IgD-negative memory B cell (primary cell): ENCODE measurements around the gene SF3B6. TPM values are rescaled to one million over a fixed set of nuclear protein-coding genes. Genes with fewer than 3 reads are reported as not detected.
"Not testable (repeated sequence)": the region's sequence is repeated elsewhere in the genome, so short reads cannot be mapped to it uniquely, and the experiment has no call there.

Experiments
- H3K27ac Mint-ChIP-seq, 3 donors: one replicate each; pipeline ENCODE4 v1.8.0; 2020 to 2022; ENCODE audit warnings: mild to moderate bottlenecking in 3 of 3, mixed read lengths in 3 of 3, moderate library complexity in 1 of 3
- H3K27me3 Mint-ChIP-seq: one replicate; pipeline ENCODE4 v1.8.0; 2021; ENCODE audit warnings: mixed read lengths
- H3K36me3 Mint-ChIP-seq: one replicate; pipeline ENCODE4 v1.8.0; 2020; ENCODE audit warnings: mild to moderate bottlenecking, mixed read lengths
- H3K4me1 Mint-ChIP-seq, 3 donors: one replicate each; pipeline ENCODE4 v1.8.0; 2020 to 2022; ENCODE audit warnings: mixed read lengths in 3 of 3, mild to moderate bottlenecking in 1 of 3
- H3K4me3 Mint-ChIP-seq, 4 donors: one replicate each; pipeline ENCODE4 v1.8.0; 2020 to 2022; ENCODE audit warnings: mild to moderate bottlenecking in 4 of 4, mixed read lengths in 4 of 4, moderate library complexity in 3 of 4
- H3K9me3 Mint-ChIP-seq, 3 donors: one replicate each; pipeline ENCODE4 v1.8.0; 2020 to 2021; ENCODE audit warnings: mixed read lengths in 3 of 3, mild to moderate bottlenecking in 1 of 3
- polyA plus RNA-seq: library from polyadenylated mRNA; unstranded; fragments of 300-500 nt; fragmentation: Illumina TruSeq; gene quantifications from one replicate; pipeline ENCODE4 v1.2.3, GENCODE V29; 2021

SF3B6 gene, protein sequence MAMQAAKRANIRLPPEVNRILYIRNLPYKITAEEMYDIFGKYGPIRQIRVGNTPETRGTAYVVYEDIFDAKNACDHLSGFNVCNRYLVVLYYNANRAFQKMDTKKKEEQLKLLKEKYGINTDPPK
- 171 TPM for polyA plus RNA-seq

DNA sequence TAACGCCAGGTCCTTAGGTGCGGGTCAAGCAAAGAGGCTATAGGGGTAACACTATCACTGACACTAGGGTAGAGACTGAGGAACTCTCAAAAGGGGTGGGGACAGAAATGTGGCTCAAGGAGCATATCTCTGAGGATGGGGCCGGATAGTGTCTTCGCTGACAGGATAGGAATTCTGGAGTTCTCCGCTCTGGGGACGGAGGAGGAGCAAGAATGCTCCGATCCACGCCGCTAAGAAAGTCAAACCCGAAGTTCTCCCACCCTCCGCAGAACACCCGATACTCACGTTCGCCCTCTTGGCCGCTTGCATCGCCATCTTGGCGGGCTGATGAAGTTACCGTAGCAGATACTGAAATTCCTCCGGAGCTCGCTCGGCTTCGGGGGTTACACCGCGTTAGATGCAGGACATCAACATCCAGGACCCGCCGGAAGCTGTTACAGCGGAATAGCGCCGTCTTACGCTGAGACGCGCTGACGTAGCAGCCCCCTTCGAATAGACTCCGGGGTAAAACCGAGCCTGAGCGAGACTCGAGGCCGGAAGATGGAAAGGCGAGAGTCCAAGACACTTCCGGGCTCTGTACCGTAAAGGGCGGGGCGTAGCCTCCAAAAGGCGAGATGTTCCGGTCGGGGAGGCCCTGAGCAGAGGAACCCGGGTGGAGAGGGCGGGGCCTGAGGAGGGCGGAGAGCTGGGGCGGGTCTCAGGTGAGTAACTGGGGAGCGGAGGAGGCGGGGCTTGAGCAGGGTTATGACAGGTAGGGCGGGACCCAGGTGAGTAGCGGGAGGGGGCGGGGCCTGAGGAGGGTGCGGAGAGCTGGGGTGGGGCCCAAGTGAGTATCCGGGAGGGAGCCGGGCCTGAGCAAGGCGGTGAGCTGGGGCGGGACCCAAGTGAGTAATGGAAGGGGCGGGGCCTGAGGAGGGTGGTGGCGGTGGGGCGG is at the start of gene SF3B6:
Gene SF3B6, minus strand, starts transcription at position 412 of the 934 bp plus-strand sequence. Its CDS starts 97 bp downstream, at position 315.
- Mint-ChIP-seq H3K4me1 (peaks cover 15 to 22% (median 20%) of the 10 kb centered on the region in 3 donors), H3K27me3 (no peaks in the 10 kb centered on the region), H3K36me3 (peaks cover 2% of the 10 kb centered on the region), H3K9me3 (no peaks in the 10 kb centered on the region), H3K4me3 (peak within 1 kb of the TSS; percentile 94 to 100 (median 99)), H3K27ac (peak within 1 kb of the TSS; percentile 81 to 99 (median 92))

DNA sequence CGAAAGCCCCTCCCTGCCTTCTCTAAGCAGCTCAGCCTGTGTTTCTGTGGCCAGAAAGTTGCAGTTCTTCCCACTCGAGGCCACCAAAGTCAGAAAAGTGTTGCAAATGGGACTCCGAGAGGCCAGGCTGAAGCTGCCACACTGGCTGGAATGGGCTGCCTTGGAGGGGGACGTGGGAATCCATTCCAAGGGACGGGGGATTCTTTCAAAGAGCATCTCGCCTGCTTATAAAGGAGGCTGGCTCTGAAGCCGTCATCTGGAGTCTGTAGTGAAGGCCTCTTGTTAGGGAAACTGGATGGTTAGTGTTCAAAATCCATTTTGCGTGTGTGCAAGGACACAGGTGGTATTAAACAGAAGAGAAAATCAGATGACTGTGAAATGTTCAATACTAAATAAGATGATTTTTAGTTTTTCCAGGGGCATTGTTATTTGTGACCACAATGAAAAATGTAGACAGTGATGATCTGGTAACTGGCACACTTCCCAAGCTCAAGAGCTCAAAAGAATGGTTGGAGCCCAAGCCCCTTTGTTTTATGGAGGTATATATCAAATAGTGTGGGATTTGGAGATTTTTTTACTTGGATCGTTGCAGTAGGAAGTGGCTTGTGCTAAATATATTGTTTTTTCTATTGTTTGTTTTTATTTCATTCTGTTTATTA is 47.9 kb upstream of the SF3B6 start:
- peak overlapping the region; percentile 82 to 95 (median 94) for H3K4me3 Mint-ChIP-seq
- no peaks in the 10 kb centered on the region for H3K27me3 Mint-ChIP-seq
- peaks cover 15 to 27% (median 16%) of the 10 kb centered on the region in 3 donors for H3K4me1 Mint-ChIP-seq
- no peaks in the 10 kb centered on the region for H3K36me3 Mint-ChIP-seq
- peak overlapping the region; percentile 77 to 98 (median 95) for H3K27ac Mint-ChIP-seq
- H3K9me3 Mint-ChIP-seq: no peaks in the 10 kb centered on the region

DNA sequence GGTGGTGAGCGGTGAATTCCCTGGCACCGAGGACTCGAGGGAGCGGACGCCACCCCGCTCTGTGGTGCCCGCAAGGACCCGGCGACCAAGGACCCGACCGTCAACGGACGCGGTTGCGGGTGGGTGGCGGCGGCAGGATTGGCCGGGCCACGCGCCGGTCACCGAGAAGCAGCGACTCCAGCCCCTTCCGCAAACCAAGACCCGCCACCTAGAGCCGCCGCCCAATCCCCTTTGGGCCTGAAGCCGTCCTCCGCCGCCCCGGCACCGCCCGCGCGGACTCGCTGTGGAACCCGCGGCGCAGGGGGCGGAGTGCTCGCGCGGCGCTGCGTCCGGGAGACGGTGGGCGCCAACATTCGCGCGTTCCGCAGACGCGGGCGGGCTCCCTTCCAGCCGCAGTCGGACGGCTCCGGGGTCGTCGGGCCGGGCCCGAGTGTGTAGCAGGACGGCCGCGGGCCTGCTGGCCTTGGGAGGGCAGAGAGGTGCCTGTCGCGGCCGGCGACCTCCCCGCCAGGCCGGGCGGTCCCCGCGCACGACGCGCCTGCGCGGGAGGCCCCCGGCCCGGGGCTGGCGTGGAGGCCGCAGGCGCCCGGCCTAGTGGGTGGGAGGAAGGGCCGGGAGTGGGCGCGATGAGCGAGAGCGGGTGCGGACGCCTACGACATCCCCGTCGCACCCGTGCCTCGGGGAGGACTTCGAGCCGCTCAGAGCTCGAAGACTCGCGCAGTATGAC is 47.2 kb upstream of the SF3B6 start, which contains the start of the genes FAM228B and PFN4:
Gene FAM228B, plus strand, starts transcription at position 275 of the 727 bp plus-strand sequence. CDS start 893 bp downstream, outside the sequence.
Gene PFN4, minus strand, starts transcription at position 140 of the 727 bp plus-strand sequence. CDS start 799 bp downstream, outside the sequence.
- Mint-ChIP-seq H3K9me3 (no peaks in the 10 kb centered on the region), H3K27ac (peak within 1 kb of the TSS; percentile 82 to 98 (median 95)), H3K4me3 (peak within 1 kb of the TSS; percentile 82 to 96 (median 94)), H3K36me3 (no peaks in the 10 kb centered on the region), H3K4me1 (peaks cover 15 to 27% (median 15%) of the 10 kb centered on the region in 3 donors), H3K27me3 (no peaks in the 10 kb centered on the region)

DNA sequence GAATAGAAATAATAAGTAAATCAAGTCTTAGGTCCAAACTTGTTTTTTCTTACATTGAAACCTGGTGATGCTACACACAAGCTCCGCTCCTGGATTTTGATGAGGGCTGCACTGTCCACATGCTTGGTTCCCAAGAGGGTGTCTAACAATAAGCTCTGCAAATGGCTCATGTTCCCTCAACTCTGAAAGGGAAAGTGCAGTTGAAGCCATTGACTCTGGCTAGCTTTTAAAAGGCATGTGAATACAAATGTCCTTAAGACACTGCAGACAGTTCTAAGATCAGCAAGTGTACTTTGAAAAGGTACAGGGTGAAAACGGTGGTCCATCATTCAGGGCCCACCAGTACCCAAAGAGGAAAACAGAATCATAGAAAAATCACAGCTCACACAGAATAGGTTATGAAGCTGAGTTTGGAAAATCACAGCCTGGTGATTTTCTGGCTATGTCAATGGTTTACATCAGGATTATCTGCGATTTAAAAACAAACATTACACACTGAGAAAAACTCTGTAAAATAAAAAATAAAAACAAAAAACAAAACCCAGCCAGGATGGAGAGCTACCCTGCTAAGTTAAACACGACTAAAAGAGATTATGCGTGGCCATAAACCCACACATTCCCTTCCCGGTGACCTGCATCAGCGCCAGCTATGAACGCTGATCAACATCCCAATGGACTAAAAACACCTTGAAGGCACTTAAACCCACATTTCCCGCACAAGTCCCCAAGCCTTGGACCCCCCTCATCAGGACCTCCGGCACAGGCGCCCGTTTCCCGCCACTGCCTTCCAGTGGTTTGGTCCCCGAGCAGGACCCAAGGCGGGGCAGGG is 46.5 kb upstream of the SF3B6 start:
- Mint-ChIP-seq H3K9me3 (no peaks in the 10 kb centered on the region), H3K4me3 (peak overlapping the region; percentile 82 to 96 (median 92)), H3K27ac (peak overlapping the region; percentile 82 to 91 (median 89)), H3K36me3 (no peaks in the 10 kb centered on the region), H3K4me1 (peaks cover 12 to 22% (median 15%) of the 10 kb centered on the region in 3 donors), H3K27me3 (no peaks in the 10 kb centered on the region)

DNA sequence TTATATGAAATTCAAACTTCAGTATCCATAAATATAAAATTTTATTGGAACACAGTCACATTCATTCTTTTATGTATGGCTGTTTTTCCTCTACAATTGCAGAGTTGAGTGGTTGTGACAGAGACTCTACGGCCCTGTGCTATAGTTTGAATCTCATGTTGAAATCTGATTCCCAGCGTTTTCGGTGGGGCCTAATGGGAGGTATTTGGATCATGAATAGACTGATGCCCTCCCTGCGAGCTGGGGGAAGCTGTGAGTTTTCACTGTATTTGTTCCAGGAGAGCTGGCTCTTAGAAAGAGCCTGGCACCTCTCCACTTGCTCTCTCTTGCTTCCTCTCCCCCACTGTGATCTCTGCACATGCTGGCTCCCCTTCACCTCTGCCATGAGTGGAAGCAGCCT is 45.3 kb upstream of the SF3B6 start:
- no peaks in the 10 kb centered on the region for H3K36me3 Mint-ChIP-seq
- H3K4me1 Mint-ChIP-seq: peaks cover 12 to 22% (median 15%) of the 10 kb centered on the region in 3 donors
- peak overlapping the region in 2 of 4 donors; percentile 12 to 77 for H3K4me3 Mint-ChIP-seq
- H3K27ac Mint-ChIP-seq: peak overlapping the region in 1 of 3 donors; percentile 47
- no peaks in the 10 kb centered on the region for H3K27me3 Mint-ChIP-seq
- no peaks in the 10 kb centered on the region for H3K9me3 Mint-ChIP-seq

DNA sequence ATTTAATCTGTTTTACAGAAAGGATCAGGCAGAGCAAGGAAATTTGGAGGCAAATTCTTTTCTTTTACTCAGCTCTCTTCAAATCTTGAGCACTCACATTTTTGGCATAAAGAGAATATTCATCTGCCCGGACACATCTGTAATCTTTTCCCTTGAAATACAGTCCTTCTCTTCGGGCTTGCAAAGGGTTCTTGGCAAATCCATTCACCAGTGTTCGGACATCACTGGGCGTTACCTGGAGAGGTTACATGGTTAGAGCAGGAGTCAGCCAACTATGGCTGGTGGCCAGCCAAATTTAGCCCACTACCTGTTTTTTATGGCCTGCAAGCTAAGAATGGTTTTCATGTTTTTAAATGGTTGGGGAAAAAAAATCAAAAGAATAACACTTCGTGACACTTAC is 44.9 kb upstream of the SF3B6 start:
- no peaks in the 10 kb centered on the region for H3K9me3 Mint-ChIP-seq
- peak overlapping the region in 1 of 3 donors; percentile 47 for H3K27ac Mint-ChIP-seq
- no peaks in the 10 kb centered on the region for H3K27me3 Mint-ChIP-seq
- H3K4me1 Mint-ChIP-seq: peaks cover 12 to 21% (median 15%) of the 10 kb centered on the region in 3 donors
- peak overlapping the region in 1 of 4 donors; percentile 77 for H3K4me3 Mint-ChIP-seq
- H3K36me3 Mint-ChIP-seq: no peaks in the 10 kb centered on the region

DNA sequence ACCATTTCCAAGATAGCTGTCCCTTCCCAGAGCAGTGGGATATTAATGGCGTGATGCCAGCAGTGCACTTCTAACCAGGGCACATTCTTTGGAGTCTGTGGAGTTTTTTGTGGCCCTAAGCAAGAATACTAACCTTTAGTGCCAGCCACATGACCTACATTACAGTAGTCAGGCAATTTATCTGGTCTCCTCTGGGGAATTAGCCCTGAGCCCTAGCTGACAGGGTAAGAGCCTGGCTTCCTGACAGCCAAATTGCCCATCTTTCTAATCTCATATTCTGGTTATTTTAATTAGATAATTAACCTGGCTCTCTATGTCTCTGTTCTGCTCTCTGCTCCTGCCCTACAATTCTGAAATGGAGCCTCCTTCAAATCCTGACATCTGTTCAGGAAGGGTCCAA is 41.8 kb upstream of the SF3B6 start:
- no peaks in the 10 kb centered on the region for H3K9me3 Mint-ChIP-seq
- no peak overlapping the region for H3K4me3 Mint-ChIP-seq
- no peaks in the 10 kb centered on the region for H3K27me3 Mint-ChIP-seq
- H3K27ac Mint-ChIP-seq: peak overlapping the region in 1 of 3 donors; percentile 50
- peaks cover 5 to 7% (median 5%) of the 10 kb centered on the region in 3 donors for H3K4me1 Mint-ChIP-seq
- no peaks in the 10 kb centered on the region for H3K36me3 Mint-ChIP-seq

DNA sequence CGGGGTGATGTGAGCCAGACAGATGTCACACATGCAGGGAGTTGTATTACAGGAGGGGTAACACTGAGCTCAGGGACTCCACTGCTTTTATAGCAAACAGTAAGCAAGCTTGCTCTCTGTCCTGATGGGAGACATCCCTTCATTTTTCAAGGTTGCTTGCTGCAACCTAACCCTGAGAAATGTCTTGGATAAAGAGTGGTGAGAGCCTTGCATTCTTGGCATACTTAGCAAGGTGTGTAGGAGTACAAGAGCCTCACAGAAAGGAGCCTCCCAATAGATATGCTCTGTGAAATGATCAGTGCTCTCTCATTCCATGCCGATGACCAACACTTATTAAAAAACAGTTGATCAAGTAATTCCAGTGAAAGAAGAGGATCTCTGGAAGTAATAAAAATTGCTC is 38.9 kb upstream of the SF3B6 start:
- H3K36me3 Mint-ChIP-seq: no peaks in the 10 kb centered on the region
- no peaks in the 10 kb centered on the region for H3K9me3 Mint-ChIP-seq
- H3K27ac Mint-ChIP-seq: no peak overlapping the region
- no peak overlapping the region for H3K4me3 Mint-ChIP-seq
- H3K27me3 Mint-ChIP-seq: no peaks in the 10 kb centered on the region
- H3K4me1 Mint-ChIP-seq: no peaks in the 10 kb centered on the region

DNA sequence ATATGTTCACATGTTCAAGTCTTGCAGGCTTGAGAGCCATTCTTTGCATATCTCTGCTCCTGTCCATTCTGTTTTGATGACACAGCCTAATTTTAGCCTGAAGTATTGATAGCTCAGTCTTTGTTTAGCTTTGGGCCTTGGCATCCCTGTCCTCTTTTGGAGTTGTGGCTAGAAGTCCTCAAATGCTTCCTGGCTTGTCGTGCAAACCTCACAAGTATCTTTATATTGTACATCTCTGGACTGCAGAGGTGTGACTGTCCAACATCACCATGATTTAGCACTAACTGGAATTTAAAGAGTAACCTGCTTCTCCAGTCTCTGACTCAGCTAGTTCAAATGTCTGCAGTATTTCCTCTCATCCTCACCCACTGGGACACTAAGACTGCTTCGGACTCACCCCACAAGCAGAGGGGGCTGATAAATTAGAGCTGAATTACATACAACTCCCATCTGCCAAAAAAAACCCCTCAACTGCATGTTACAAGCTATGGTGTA is 35.3 kb upstream of the SF3B6 start:
- Mint-ChIP-seq H3K36me3 (no peaks in the 10 kb centered on the region), H3K27ac (no peak overlapping the region), H3K4me3 (no peak overlapping the region), H3K27me3 (no peaks in the 10 kb centered on the region), H3K9me3 (peaks cover 4 to 18% (median 4%) of the 10 kb centered on the region in 3 donors), H3K4me1 (no peaks in the 10 kb centered on the region)

DNA sequence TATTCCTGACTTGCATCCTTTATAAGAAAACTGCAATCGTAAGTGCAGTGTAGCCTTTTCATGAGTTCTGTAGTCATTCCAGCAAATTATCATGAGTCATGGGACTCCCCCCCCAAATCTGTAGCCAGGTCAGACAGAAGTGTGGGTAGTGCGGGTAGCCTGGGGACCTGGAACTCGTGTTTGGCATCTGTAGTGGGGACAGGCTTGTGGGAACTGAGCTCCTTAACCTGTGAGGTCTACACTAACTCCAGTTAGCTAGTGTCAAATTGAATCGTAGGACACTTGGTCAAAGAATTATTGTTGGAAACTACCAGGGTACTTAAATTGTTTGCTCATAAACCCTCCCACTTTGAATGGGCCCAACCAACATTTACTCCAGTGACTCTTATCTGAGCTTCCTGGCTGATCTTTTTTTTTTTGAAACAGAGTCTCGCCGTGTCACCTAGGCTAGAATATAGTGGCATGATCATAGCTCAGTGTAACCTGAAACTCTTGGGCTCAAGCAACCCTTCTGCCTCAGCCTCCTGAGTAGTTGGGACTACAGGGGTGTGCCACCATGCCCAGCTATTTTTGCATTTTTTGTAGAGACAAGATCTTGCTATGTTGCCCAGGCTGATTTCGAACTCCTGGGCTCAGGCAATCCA is 34.7 kb upstream of the SF3B6 start:
- H3K27me3 Mint-ChIP-seq: no peaks in the 10 kb centered on the region
- H3K4me1 Mint-ChIP-seq: no peaks in the 10 kb centered on the region
- H3K36me3 Mint-ChIP-seq: no peaks in the 10 kb centered on the region
- H3K4me3 Mint-ChIP-seq: no peak overlapping the region
- H3K9me3 Mint-ChIP-seq: peaks cover 4 to 18% (median 4%) of the 10 kb centered on the region in 3 donors
- H3K27ac Mint-ChIP-seq: no peak overlapping the region

DNA sequence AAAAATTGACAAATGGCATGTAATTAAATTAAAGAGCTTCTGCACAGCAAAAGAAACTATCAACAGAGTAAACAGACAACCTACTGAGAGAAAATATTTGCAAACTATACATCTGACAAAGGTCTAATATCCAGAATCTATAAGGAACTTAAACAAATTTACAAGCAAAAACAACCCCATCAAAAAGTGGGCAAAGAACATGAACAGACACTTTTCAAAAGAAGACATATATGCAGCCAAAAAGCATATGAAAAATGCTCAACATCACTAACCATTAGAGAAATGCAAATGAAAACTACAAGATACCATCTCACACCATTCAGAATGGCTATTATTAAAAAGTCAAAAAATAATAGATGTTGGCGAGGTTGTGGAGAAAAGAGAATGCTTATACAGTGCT is 33.3 kb upstream of the SF3B6 start:
- not testable (repeated sequence) for H3K4me3 Mint-ChIP-seq, H3K27ac Mint-ChIP-seq, H3K4me1 Mint-ChIP-seq, H3K36me3 Mint-ChIP-seq, H3K27me3 Mint-ChIP-seq
- peaks cover 4 to 18% (median 8%) of the 10 kb centered on the region in 3 donors for H3K9me3 Mint-ChIP-seq

DNA sequence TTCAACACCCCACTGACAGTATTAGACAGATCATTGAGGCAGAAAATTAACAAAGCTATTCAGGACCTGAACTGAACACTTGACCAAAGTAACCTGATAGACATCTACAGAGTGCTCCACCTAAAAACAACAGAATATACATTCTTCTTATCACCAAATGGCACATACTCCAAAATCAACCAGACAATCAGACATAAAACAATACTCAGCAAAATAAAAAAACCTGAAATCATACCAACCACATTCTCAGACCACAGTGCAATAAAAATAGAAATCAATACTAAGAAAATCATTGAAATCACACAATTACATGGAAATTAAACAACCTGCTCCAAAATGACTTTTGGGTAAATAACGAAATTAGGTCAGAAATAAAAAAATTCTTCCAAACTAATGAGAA is 31.2 kb upstream of the SF3B6 start:
- Mint-ChIP-seq H3K4me1 (peaks cover 3 to 9% (median 5%) of the 10 kb centered on the region in 3 donors), H3K4me3 (no peak overlapping the region), H3K9me3 (peaks cover 4 to 18% (median 8%) of the 10 kb centered on the region in 3 donors), H3K27me3 (no peaks in the 10 kb centered on the region), H3K27ac (no peak overlapping the region), H3K36me3 (peaks cover 5% of the 10 kb centered on the region)

DNA sequence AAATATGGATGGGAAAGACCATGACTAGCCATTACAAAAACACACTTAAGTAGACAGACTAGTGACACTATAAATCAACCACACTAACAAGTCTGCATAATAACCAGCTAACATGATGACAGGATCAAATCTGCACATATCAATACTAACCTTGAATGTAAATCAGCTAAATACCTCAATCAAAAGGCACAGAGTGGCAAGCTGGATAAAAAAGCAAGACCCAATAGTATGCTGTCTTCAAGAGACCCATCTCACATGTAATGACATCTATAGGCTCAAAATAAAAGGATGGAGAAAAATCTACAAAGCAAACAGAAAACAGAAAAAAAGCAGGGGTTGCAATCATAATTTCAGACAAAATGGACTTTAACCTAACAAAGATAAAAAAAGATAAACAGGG is 30.7 kb upstream of the SF3B6 start:
- Mint-ChIP-seq H3K4me3 (no peak overlapping the region), H3K4me1 (peaks cover 3 to 9% (median 9%) of the 10 kb centered on the region in 3 donors), H3K9me3 (peaks cover 4 to 18% (median 8%) of the 10 kb centered on the region in 3 donors), H3K36me3 (peaks cover 5% of the 10 kb centered on the region), H3K27me3 (no peaks in the 10 kb centered on the region), H3K27ac (no peak overlapping the region)
